Measurements from ENCODE around the gene EMC10. TPM values are rescaled to one million over a fixed set of nuclear protein-coding genes. Genes with fewer than 3 reads are reported as not detected.

The EMC10 gene
- total and polyA plus RNA-seq, 2 of the 4 experiments (the other 2 are of a cell fraction), result 11.3 to 90.9 TPM

DNA sequence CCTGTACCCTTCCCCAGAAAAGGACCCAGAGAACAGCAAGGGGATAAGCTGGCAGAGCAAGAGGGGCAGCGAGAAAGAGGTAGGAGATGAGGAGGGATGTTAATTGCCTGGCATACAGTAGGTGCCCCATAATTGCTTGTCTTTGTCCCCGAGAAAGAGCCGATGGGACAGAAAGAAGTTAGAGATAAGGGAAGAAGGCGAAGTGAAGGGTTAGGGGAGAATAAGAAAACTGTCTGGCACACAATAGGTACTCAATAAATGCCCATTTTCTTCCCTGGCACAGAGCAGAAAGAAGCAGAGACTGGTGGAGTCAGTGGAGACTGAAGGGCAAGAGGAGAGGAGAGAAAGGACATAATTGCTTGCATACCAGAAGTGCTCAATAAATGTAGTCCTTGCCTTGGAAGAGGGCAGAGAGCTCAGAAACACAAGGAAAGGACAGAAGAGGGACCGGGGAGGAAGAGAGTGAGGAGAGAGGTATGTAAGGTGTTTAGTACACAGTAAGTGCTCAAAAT lies 18.8 kb downstream of the EMC10 start:
- H4K20me1 ChIP-seq (ENCODE audit: insufficient read depth, low read length), result no peaks in the 10 kb centered on the region
- no peak for TF ChIP-seq CHD1 (IDR thresholded peaks at IDR 0.05; ENCODE audit: low read depth, low read length)
- no peak for TF ChIP-seq FOS (IDR thresholded peaks at IDR 0.05; ENCODE audit: low read depth, low read length)
- no peak for TF ChIP-seq MAZ (IDR thresholded peaks at IDR 0.05; ENCODE audit: borderline replicate concordance, low read depth, low read length)
- TF ChIP-seq, protein P1, sequence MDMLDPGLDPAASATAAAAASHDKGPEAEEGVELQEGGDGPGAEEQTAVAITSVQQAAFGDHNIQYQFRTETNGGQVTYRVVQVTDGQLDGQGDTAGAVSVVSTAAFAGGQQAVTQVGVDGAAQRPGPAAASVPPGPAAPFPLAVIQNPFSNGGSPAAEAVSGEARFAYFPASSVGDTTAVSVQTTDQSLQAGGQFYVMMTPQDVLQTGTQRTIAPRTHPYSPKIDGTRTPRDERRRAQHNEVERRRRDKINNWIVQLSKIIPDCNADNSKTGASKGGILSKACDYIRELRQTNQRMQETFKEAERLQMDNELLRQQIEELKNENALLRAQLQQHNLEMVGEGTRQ (IDR thresholded peaks at IDR 0.05; ENCODE audit: low read depth, low read length), result no peak
- TF ChIP-seq NFE2L2 (IDR thresholded peaks at IDR 0.05; ENCODE audit: low read depth, low read length), result no peak
- no peak for TF ChIP-seq RCOR1 (IDR thresholded peaks at IDR 0.05; ENCODE audit: insufficient replicate concordance, low read length)
- no peak for TF ChIP-seq MXI1 (IDR thresholded peaks at IDR 0.05; ENCODE audit: borderline replicate concordance, low read depth, low read length)
- TF ChIP-seq SMC3 (IDR thresholded peaks at IDR 0.05; ENCODE audit: low read depth, low read length), result no peak
- TF ChIP-seq RFX5 (IDR thresholded peaks at IDR 0.05; ENCODE audit: low read depth, low read length), result no peak
- TF ChIP-seq, protein P2, sequence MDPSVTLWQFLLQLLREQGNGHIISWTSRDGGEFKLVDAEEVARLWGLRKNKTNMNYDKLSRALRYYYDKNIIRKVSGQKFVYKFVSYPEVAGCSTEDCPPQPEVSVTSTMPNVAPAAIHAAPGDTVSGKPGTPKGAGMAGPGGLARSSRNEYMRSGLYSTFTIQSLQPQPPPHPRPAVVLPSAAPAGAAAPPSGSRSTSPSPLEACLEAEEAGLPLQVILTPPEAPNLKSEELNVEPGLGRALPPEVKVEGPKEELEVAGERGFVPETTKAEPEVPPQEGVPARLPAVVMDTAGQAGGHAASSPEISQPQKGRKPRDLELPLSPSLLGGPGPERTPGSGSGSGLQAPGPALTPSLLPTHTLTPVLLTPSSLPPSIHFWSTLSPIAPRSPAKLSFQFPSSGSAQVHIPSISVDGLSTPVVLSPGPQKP (IDR thresholded peaks at IDR 0.05; ENCODE audit: borderline replicate concordance, low read depth, low read length), result no peak
- TF ChIP-seq RAD21 (IDR thresholded peaks at IDR 0.05; ENCODE audit: low read length), result no peak
- TF ChIP-seq POLR2A (IDR thresholded peaks at IDR 0.05; ENCODE audit: low read depth, low read length), result no peak
- no peak for TF ChIP-seq MAFK (IDR thresholded peaks at IDR 0.05; ENCODE audit: low read depth, low read length)
- TF ChIP-seq BHLHE40 (IDR thresholded peaks at IDR 0.05; ENCODE audit: low read depth, low read length), result no peak
- TF ChIP-seq, protein P3, sequence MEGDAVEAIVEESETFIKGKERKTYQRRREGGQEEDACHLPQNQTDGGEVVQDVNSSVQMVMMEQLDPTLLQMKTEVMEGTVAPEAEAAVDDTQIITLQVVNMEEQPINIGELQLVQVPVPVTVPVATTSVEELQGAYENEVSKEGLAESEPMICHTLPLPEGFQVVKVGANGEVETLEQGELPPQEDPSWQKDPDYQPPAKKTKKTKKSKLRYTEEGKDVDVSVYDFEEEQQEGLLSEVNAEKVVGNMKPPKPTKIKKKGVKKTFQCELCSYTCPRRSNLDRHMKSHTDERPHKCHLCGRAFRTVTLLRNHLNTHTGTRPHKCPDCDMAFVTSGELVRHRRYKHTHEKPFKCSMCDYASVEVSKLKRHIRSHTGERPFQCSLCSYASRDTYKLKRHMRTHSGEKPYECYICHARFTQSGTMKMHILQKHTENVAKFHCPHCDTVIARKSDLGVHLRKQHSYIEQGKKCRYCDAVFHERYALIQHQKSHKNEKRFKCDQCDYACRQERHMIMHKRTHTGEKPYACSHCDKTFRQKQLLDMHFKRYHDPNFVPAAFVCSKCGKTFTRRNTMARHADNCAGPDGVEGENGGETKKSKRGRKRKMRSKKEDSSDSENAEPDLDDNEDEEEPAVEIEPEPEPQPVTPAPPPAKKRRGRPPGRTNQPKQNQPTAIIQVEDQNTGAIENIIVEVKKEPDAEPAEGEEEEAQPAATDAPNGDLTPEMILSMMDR (conservative IDR thresholded peaks at IDR 0.05; ENCODE audit: low read depth, low read length), result no peak
- TF ChIP-seq CEBPB (IDR thresholded peaks at IDR 0.05; ENCODE audit: low read depth, low read length), result no peak
- no peak overlapping the region for H4K5ac ChIP-seq (ENCODE audit: low read depth, low read length)
- H3K79me1 ChIP-seq (ENCODE audit: low read depth in 1 of 2, low read length in 2 of 2), result no peaks in the 10 kb centered on the region
- H3K18ac ChIP-seq (ENCODE audit: low read depth, low read length), result no peak overlapping the region
- H2AK9ac ChIP-seq (replicated peaks; ENCODE audit: low read depth, low read length, poor library complexity), result peak overlapping the region; percentile 55
- H3K56ac ChIP-seq (ENCODE audit: extremely low read depth, insufficient read depth, low read length), result no peak overlapping the region
- intact Hi-C loops (cut with micrococcal nuclease) (no loop called here), dilution Hi-C loops (cut with HindIII; ENCODE audit: low sequenced_read_pairs, unreplicated experiment) (no loop called here), in situ Hi-C loops (cut with MboI; ENCODE audit: low sequenced_read_pairs) (no loop called here)
- H3K14ac ChIP-seq (replicated peaks; ENCODE audit: low read depth, low read length), result no peak overlapping the region
- 100% methylated on average over 1 of the region's 5 CpGs; no CpG with 5 or more reads in 1 of the 2 experiments for WGBS, 2 experiments (ENCODE audit: extremely low coverage in 2 of 2, insufficient read length in 1 of 2)
- no peak overlapping the region for H2AK5ac ChIP-seq (ENCODE audit: low read depth, low read length)
- H3K36me3 ChIP-seq (ENCODE audit: control insufficient read depth, insufficient read depth, low read length), result peaks cover 2% of the 10 kb centered on the region; the same call in 1 of the 2 replicates
- H2BK120ac ChIP-seq (ENCODE audit: low read depth, low read length), result no peak overlapping the region
- ChIA-PET CTCF (no interaction called here), POLR2A (ENCODE audit: unreplicated experiment) (no interaction called here)
- no TSS peak for BruUV-seq (replicated peaks)
- H3K9ac ChIP-seq (ENCODE audit: low read depth, low read length), result no peak overlapping the region
- peaks cover 6% of the 10 kb centered on the region; the same call in 1 of the 2 replicates for H3K9me3 ChIP-seq (ENCODE audit: control insufficient read depth, insufficient read depth, low read length)
- H3K27me3 ChIP-seq (ENCODE audit: control insufficient read depth, insufficient read depth, low read length), result peaks cover 43% of the 10 kb centered on the region
- no peak overlapping the region for H3K23ac ChIP-seq (ENCODE audit: low read depth, low read length)
- H3K4me1 ChIP-seq (ENCODE audit: control insufficient read depth, insufficient read depth, low read length), result no peaks in the 10 kb centered on the region
- no peaks in the 10 kb centered on the region for H3K9me1 ChIP-seq (ENCODE audit: insufficient read depth, low read length)
- H3K4ac ChIP-seq (ENCODE audit: low read depth, low read length), result no peak overlapping the region
- no peak overlapping the region for H2BK15ac ChIP-seq (ENCODE audit: low read depth, low read length)
- no peak overlapping the region for H3K4me3 ChIP-seq (ENCODE audit: insufficient read depth, low read depth, low read length)
- no peak overlapping the region for H3K27ac ChIP-seq (ENCODE audit: insufficient read depth, low read length)
- no peak overlapping the region for H2AFZ ChIP-seq (replicated peaks; ENCODE audit: low read length, poor library complexity)
- no peak overlapping the region for H4K8ac ChIP-seq (ENCODE audit: low read depth in 2 of 2, low read length in 2 of 2)
- DNase-seq (no peak), ATAC-seq (ENCODE audit: low read depth) (no peak)
- no peak overlapping the region for H3K4me2 ChIP-seq (ENCODE audit: low read depth, low read length)
- H2BK5ac ChIP-seq (ENCODE audit: low read depth, low read length, poor library complexity, severe bottlenecking), result no peak overlapping the region
- no peak overlapping the region for H2BK20ac ChIP-seq (ENCODE audit: low read depth, low read length)
- no peak overlapping the region for H4K91ac ChIP-seq (ENCODE audit: insufficient read depth, low read depth, low read length)

Data from IMR-90 (cell line).